Uterus (tissue), 2 donors: Measurements from ENCODE around the gene GAST.

Experiments used
- POLR2A ChIP-seq, 2 donors: fragments of 450-650 bp; IDR thresholded peaks; one replicate each; pipeline ENCODE4 v1.6.1; 2016; ENCODE audit warnings: antibody characterized with exemption in 2 of 2, mild to moderate bottlenecking in 1 of 2, moderate library complexity in 1 of 2
- TF ChIP-seq, protein P1 (sequence below), 4 experiments: fragments of 200-600 bp in 2 of 4; fragments of 450-650 bp in 2 of 4; sonication (generic) in 2 of 4; IDR thresholded peaks; one replicate each; pipeline ENCODE4 v1.5.1; 2016 to 2019; ENCODE audit warnings: antibody characterized with exemption in 4 of 4, mild to moderate bottlenecking in 2 of 4, moderate library complexity in 1 of 4

DNA sequence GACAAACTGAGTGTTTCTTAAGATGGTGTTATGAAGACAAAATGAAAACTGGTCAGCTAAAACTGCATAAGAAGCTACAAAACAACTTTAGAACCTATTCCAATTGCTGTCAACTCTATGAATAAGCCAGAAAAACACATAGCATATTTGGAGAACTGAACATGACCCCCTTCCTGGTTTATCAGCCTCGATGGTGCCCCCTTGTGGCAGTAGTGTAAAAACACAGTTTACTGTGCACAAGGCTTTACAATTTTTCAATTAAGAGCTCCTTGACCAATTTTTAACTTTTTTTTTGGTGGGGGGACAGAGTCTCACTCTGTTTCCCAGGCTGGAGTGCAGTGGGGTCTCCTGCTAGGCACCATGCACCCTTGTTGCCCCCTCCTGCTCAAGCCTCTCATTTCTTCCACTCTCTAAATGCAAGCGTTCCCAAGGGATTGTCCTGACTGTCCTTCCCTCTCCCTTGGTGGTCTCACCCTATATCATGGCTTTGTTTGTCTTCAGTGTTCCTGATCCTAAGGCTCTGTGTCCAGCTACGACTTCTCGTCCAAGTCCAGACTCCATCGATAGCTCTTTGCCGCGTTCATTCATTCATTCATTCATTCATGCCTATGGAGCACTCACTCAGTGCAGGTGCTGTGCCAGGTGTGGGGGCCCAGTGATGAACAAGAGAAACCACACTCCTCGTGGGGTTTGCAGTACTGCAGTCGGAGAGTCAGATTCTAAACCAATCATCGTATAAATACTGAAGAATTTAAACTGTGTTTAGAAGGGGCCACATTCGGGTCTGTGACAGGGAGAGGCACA, 16.0 kb upstream of the GAST start:
- TF ChIP-seq POLR2A (IDR thresholded peaks at IDR 0.05): no peak
- TF ChIP-seq, protein P1, sequence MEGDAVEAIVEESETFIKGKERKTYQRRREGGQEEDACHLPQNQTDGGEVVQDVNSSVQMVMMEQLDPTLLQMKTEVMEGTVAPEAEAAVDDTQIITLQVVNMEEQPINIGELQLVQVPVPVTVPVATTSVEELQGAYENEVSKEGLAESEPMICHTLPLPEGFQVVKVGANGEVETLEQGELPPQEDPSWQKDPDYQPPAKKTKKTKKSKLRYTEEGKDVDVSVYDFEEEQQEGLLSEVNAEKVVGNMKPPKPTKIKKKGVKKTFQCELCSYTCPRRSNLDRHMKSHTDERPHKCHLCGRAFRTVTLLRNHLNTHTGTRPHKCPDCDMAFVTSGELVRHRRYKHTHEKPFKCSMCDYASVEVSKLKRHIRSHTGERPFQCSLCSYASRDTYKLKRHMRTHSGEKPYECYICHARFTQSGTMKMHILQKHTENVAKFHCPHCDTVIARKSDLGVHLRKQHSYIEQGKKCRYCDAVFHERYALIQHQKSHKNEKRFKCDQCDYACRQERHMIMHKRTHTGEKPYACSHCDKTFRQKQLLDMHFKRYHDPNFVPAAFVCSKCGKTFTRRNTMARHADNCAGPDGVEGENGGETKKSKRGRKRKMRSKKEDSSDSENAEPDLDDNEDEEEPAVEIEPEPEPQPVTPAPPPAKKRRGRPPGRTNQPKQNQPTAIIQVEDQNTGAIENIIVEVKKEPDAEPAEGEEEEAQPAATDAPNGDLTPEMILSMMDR (IDR thresholded peaks at IDR 0.05): peak; percentile 65 to 78 (median 72)
